ENCODE measurements around the gene PARP1. TPM values are rescaled to one million over a fixed set of nuclear protein-coding genes. Genes with fewer than 3 reads are reported as not detected.

PARP1 gene
- total RNA-seq, 1 experiment from 2014 or later: 298 TPM

- Histone ChIP-seq H3K27ac (ENCODE audit: low read length) (no peak overlapping the region), H4K20me1 (ENCODE audit: insufficient read depth, low read depth, low read length) (peaks cover 58% of the 10 kb centered on the region), H3K9me3 (ENCODE audit: low read length) (no peaks in the 10 kb centered on the region), H3K9me2 (replicated peaks; ENCODE audit: insufficient read depth, low read length) (no peaks in the 10 kb centered on the region), H2AFZ (ENCODE audit: low read length) (no peak overlapping the region), H3K4me3 (ENCODE audit: low read length) (no peak overlapping the region), H3K4me1 (ENCODE audit: low read length) (no peaks in the 10 kb centered on the region), H3K27me3 (ENCODE audit: low read length) (no peaks in the 10 kb centered on the region), H3K79me2 (ENCODE audit: low read length) (peaks cover 87% of the 10 kb centered on the region), H3K9ac (ENCODE audit: low read length) (no peak overlapping the region), H3K4me2 (ENCODE audit: low read depth, low read length, poor library complexity, severe bottlenecking) (no peak overlapping the region), H3K36me3 (ENCODE audit: insufficient read depth, low read length) (peaks cover 92% of the 10 kb centered on the region)
- no peak for DNase-seq
Observed at GRCh38 chr1:226390681-226391080, 17.2 kb downstream of the PARP1 start.

- Histone ChIP-seq H3K9ac (ENCODE audit: low read length) (no peak overlapping the region), H3K27ac (ENCODE audit: low read length) (no peak overlapping the region)
Observed at GRCh38 chr1:226388131-226388530, 19.8 kb downstream of the PARP1 start.

GRCh38 chr1:226384717-226385116, 23.2 kb downstream of the PARP1 start:
- Histone ChIP-seq H3K9ac (ENCODE audit: low read length) (no peak overlapping the region), H3K27me3 (ENCODE audit: low read length) (no peaks in the 10 kb centered on the region), H2AFZ (ENCODE audit: low read length) (no peak overlapping the region), H3K4me2 (ENCODE audit: low read depth, low read length, poor library complexity, severe bottlenecking) (no peak overlapping the region), H3K4me3 (ENCODE audit: low read length) (no peak overlapping the region), H4K20me1 (ENCODE audit: insufficient read depth, low read depth, low read length) (peaks cover 15% of the 10 kb centered on the region), H3K79me2 (ENCODE audit: low read length) (peaks cover 48% of the 10 kb centered on the region), H3K27ac (ENCODE audit: low read length) (peak overlapping the region; percentile 32; the same call in 1 of the 2 replicates), H3K4me1 (ENCODE audit: low read length) (no peaks in the 10 kb centered on the region), H3K36me3 (ENCODE audit: insufficient read depth, low read length) (peaks cover 97% of the 10 kb centered on the region), H3K9me2 (replicated peaks; ENCODE audit: insufficient read depth, low read length) (no peaks in the 10 kb centered on the region), H3K9me3 (ENCODE audit: low read length) (no peaks in the 10 kb centered on the region)
- no peak for DNase-seq

More at GRCh38 chr1:226388131-226388530, 19.8 kb downstream of the PARP1 start:
- no peaks in the 10 kb centered on the region for H3K9me3 ChIP-seq (ENCODE audit: low read length)
- no peaks in the 10 kb centered on the region for H3K27me3 ChIP-seq (ENCODE audit: low read length)
- H3K9me2 ChIP-seq (replicated peaks; ENCODE audit: insufficient read depth, low read length): no peaks in the 10 kb centered on the region
- peaks cover 75% of the 10 kb centered on the region for H3K79me2 ChIP-seq (ENCODE audit: low read length)
- H2AFZ ChIP-seq (ENCODE audit: low read length): no peak overlapping the region
- no peak for DNase-seq
- H3K4me3 ChIP-seq (ENCODE audit: low read length): no peak overlapping the region
- H3K4me2 ChIP-seq (ENCODE audit: low read depth, low read length, poor library complexity, severe bottlenecking): no peak overlapping the region
- H4K20me1 ChIP-seq (ENCODE audit: insufficient read depth, low read depth, low read length): peaks cover 39% of the 10 kb centered on the region
- H3K36me3 ChIP-seq (ENCODE audit: insufficient read depth, low read length): peaks cover 96% of the 10 kb centered on the region
- H3K4me1 ChIP-seq (ENCODE audit: low read length): no peaks in the 10 kb centered on the region

- Histone ChIP-seq H3K4me1 (ENCODE audit: low read length) (no peaks in the 10 kb centered on the region), H4K20me1 (ENCODE audit: insufficient read depth, low read depth, low read length) (peaks cover 15% of the 10 kb centered on the region), H3K4me3 (ENCODE audit: low read length) (no peak overlapping the region), H3K36me3 (ENCODE audit: insufficient read depth, low read length) (peaks cover 96% of the 10 kb centered on the region), H2AFZ (ENCODE audit: low read length) (no peak overlapping the region), H3K79me2 (ENCODE audit: low read length) (peaks cover 41% of the 10 kb centered on the region), H3K27me3 (ENCODE audit: low read length) (no peaks in the 10 kb centered on the region), H3K9me2 (replicated peaks; ENCODE audit: insufficient read depth, low read length) (no peaks in the 10 kb centered on the region), H3K9ac (ENCODE audit: low read length) (no peak overlapping the region), H3K9me3 (ENCODE audit: low read length) (no peaks in the 10 kb centered on the region), H3K27ac (ENCODE audit: low read length) (peak overlapping the region; percentile 32), H3K4me2 (ENCODE audit: low read depth, low read length, poor library complexity, severe bottlenecking) (no peak overlapping the region)
- no peak for DNase-seq
Observed at GRCh38 chr1:226384040-226384439, 23.9 kb downstream of the PARP1 start.

- Histone ChIP-seq H3K79me2 (ENCODE audit: low read length) (peaks cover 30% of the 10 kb centered on the region; the same call in 1 of the 2 replicates), H3K9ac (ENCODE audit: low read length) (no peak overlapping the region), H3K9me3 (ENCODE audit: low read length) (no peaks in the 10 kb centered on the region), H3K27me3 (ENCODE audit: low read length) (no peaks in the 10 kb centered on the region), H3K4me1 (ENCODE audit: low read length) (peaks cover 10% of the 10 kb centered on the region), H3K36me3 (ENCODE audit: insufficient read depth, low read length) (peaks cover 92% of the 10 kb centered on the region), H3K4me3 (ENCODE audit: low read length) (no peak overlapping the region), H4K20me1 (ENCODE audit: insufficient read depth, low read depth, low read length) (peaks cover 7% of the 10 kb centered on the region), H3K9me2 (replicated peaks; ENCODE audit: insufficient read depth, low read length) (no peaks in the 10 kb centered on the region), H2AFZ (ENCODE audit: low read length) (no peak overlapping the region), H3K27ac (ENCODE audit: low read length) (no peak overlapping the region), H3K4me2 (ENCODE audit: low read depth, low read length, poor library complexity, severe bottlenecking) (no peak overlapping the region)
- no peak for DNase-seq
Observed at GRCh38 chr1:226382030-226382429, 25.9 kb downstream of the PARP1 start.

- H3K27ac ChIP-seq (ENCODE audit: low read length): no peak overlapping the region
Observed at GRCh38 chr1:226381226-226381998, 26.5 kb downstream of the PARP1 start.

GRCh38 chr1:226378071-226378470, 29.8 kb downstream of the PARP1 start:
- Histone ChIP-seq H3K4me1 (ENCODE audit: low read length) (peaks cover 50% of the 10 kb centered on the region), H3K27me3 (ENCODE audit: low read length) (no peaks in the 10 kb centered on the region), H2AFZ (ENCODE audit: low read length) (no peak overlapping the region), H4K20me1 (ENCODE audit: insufficient read depth, low read depth, low read length) (no peaks in the 10 kb centered on the region; the same call in 1 of the 2 replicates), H3K4me2 (ENCODE audit: low read depth, low read length, poor library complexity, severe bottlenecking) (no peak overlapping the region), H3K9me2 (replicated peaks; ENCODE audit: insufficient read depth, low read length) (no peaks in the 10 kb centered on the region), H3K9me3 (ENCODE audit: low read length) (no peaks in the 10 kb centered on the region), H3K79me2 (ENCODE audit: low read length) (peaks cover 40% of the 10 kb centered on the region), H3K27ac (ENCODE audit: low read length) (peak overlapping the region; percentile 31), H3K4me3 (ENCODE audit: low read length) (no peak overlapping the region), H3K36me3 (ENCODE audit: insufficient read depth, low read length) (peaks cover 91% of the 10 kb centered on the region), H3K9ac (ENCODE audit: low read length) (no peak overlapping the region)
- DNase-seq: no peak

More at GRCh38 chr1:226381226-226381998, 26.5 kb downstream of the PARP1 start:
- Histone ChIP-seq H3K9ac (ENCODE audit: low read length) (no peak overlapping the region), H4K20me1 (ENCODE audit: insufficient read depth, low read depth, low read length) (peaks cover 5% of the 10 kb centered on the region), H3K27me3 (ENCODE audit: low read length) (no peaks in the 10 kb centered on the region), H3K9me2 (replicated peaks; ENCODE audit: insufficient read depth, low read length) (no peaks in the 10 kb centered on the region), H2AFZ (ENCODE audit: low read length) (no peak overlapping the region), H3K9me3 (ENCODE audit: low read length) (no peaks in the 10 kb centered on the region), H3K4me2 (ENCODE audit: low read depth, low read length, poor library complexity, severe bottlenecking) (no peak overlapping the region), H3K79me2 (ENCODE audit: low read length) (peaks cover 32% of the 10 kb centered on the region; the same call in 1 of the 2 replicates), H3K4me3 (ENCODE audit: low read length) (no peak overlapping the region), H3K4me1 (ENCODE audit: low read length) (peaks cover 16% of the 10 kb centered on the region), H3K36me3 (ENCODE audit: insufficient read depth, low read length) (peaks cover 94% of the 10 kb centered on the region)
- DNase-seq: no peak

- Histone ChIP-seq H3K27me3 (ENCODE audit: low read length) (no peaks in the 10 kb centered on the region), H4K20me1 (ENCODE audit: insufficient read depth, low read depth, low read length) (no peaks in the 10 kb centered on the region), H3K4me1 (ENCODE audit: low read length) (peaks cover 68% of the 10 kb centered on the region), H3K9me2 (replicated peaks; ENCODE audit: insufficient read depth, low read length) (no peaks in the 10 kb centered on the region), H3K9ac (ENCODE audit: low read length) (no peak overlapping the region), H3K4me3 (ENCODE audit: low read length) (no peak overlapping the region), H3K27ac (ENCODE audit: low read length) (peak overlapping the region; percentile 94), H3K4me2 (ENCODE audit: low read depth, low read length, poor library complexity, severe bottlenecking) (no peak overlapping the region), H3K79me2 (ENCODE audit: low read length) (peaks cover 51% of the 10 kb centered on the region), H3K36me3 (ENCODE audit: insufficient read depth, low read length) (peaks cover 81% of the 10 kb centered on the region), H3K9me3 (ENCODE audit: low read length) (no peaks in the 10 kb centered on the region), H2AFZ (ENCODE audit: low read length) (no peak overlapping the region)
- no peak for DNase-seq
Observed at GRCh38 chr1:226376300-226376699, 31.6 kb downstream of the PARP1 start.
